GM21786 (cell line): ENCODE measurements around the gene CENPP.

Experiments used
- ATAC-seq: cut with Tn5 transposase; IDR thresholded peaks from one replicate; pipeline ENCODE4 v1.9.1; 2021; ENCODE audit not compliant: unreplicated experiment

The CENPP gene

GRCh38 chr9:92503156-92503555 is 177.4 kb downstream of the CENPP start:
- no peak for ATAC-seq

GRCh38 chr9:92504881-92505280 is 179.1 kb downstream of the CENPP start:
- ATAC-seq, result no peak

- no peak for ATAC-seq
Observed at GRCh38 chr9:92506184-92506857, 180.6 kb downstream of the CENPP start.

DNA sequence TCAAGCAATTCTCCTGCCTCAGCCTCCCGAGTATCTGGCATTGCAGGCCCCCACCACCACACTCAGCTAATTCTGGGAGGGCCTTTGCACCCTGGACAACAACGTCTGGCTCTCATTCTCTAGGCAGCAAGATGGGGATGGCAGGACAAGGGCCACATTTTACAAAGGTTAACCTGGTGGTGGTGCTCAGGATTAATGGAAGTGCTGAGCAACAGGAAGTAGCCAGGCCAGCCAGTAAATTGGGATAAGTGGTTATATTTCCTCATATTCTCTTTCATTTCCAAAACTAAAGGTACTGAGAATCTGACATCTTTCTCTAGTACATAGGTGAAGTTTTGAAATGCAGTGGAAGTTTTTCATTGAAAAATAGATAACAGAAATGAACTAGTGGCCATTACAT is 181.3 kb downstream of the CENPP start:
- no peak for ATAC-seq

DNA sequence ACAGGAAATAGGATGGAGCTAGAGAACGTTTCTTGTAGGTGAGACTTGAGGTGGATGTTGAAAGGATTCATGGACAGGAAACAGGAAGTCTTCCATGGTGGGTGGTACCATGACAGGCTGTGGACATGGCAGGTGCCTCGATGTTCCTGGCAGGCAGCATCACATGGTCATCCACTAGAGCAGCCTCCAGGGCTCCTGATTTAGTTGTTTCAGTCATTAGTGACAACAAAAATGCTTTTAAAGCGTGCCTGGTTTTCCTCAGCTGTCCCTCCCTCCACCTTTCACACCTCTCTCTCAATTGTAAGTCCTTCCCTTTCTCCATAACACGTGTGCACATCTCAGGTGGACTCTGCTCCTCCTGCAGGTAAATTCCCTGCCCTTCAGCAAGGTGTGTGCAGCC is 181.7 kb downstream of the CENPP start:
- no peak for ATAC-seq

DNA sequence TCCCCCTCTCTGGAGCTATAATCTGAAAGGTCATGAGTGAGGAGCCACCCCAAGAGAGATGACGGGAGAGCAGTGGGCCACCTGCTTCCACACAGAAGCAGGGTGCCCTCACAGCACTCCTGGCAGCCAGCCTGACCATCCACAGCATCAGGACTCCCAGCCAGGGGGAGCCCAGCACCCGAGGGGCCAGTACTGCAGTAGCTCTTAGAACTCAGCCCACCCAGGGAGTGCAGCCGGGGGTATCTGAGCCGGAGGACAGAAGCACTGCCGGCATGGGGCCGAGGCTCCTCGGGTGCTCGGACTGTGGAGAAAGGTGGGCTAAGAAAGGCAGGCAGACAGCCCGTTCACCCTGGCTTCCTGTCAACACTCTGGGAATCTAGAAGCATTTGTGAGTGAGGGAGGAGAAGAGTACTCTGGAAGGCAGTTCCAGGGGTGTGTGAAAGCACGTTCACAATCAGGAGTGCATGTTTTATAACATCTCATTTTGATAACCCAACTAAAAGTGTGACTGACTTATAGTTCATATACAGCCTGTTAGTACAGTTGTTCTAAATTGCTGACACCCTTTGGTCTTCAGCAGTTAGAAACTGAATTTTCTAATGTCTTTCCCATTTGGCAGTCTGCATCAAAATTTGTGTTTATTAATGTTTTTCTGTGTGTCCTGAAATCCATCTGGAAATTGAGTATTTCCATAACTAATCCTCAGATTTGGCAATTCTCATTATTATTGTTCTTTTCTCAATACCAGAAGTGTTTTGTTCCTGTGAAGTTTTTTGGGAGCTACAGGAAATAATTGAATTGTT is 182.5 kb downstream of the CENPP start:
- no peak for ATAC-seq

DNA sequence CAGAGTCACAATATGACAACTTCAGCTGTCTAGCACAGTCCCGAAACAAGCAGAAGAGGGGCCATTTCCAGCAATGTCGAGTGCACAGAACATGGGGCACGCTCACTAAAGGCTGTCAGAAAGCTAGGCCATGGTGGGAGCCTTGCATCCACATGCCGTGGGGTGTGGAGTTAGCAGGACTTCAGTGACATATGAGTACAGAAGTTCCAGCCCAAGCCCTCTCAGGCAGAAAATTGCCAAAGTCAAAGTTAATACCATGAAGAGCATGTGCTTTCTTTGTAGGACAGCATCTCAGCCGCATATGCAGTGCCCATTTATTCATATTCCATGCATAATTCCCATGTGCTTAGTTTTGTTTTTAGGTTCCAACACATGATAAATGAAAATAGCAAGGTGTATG is 183.3 kb downstream of the CENPP start:
- ATAC-seq, result no peak

- no peak for ATAC-seq
Observed at GRCh38 chr9:92510747-92511146, 185.0 kb downstream of the CENPP start.

GRCh38 chr9:92512622-92513021 is 186.9 kb downstream of the CENPP start:
- ATAC-seq, result no peak

- no peak for ATAC-seq
Observed at GRCh38 chr9:92513349-92513748, 187.6 kb downstream of the CENPP start.

DNA sequence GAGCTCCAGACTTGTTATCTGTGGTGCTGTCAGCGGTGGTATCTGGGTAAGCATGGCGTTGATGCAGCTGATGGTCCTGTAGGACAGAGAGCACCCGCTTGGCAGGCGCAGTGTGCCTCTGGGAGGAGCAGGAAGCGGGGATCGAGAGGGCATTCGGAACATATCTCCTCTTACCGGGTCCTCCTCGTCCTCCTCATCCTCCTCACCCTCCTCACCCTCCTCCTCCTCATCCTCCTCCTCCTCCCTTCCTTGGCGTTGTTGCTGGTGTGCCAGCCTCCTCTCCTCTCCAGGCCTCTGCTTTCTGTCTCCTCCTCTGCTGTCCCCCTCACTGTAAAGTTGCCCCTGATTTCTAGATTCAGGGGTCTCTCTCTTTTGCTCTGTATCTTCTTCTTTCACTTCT is 188.9 kb downstream of the CENPP start:
- no peak for ATAC-seq

GRCh38 chr9:92516521-92516920 is 190.8 kb downstream of the CENPP start:
- no peak for ATAC-seq

DNA sequence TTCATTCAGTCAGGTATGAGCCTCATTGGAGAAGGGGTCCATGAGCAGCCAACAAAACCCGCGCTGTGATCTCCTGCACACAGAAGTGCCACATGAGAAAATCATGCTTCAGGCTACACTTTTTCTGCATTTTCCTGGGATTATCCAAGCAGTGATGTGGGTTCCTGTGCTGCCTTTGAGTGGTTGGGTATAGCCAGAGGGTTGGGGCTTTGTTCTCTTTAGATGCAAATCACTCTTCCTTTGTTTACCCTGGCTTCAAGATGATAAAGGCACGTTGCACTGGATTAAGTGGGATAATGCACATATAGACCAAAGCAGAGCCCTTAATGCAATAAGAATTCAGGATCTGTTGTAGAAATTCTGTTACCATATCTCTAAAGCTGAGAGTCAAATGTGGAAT is 191.3 kb downstream of the CENPP start:
- ATAC-seq, result no peak

GRCh38 chr9:92518199-92518598 is 192.4 kb downstream of the CENPP start:
- no peak for ATAC-seq

DNA sequence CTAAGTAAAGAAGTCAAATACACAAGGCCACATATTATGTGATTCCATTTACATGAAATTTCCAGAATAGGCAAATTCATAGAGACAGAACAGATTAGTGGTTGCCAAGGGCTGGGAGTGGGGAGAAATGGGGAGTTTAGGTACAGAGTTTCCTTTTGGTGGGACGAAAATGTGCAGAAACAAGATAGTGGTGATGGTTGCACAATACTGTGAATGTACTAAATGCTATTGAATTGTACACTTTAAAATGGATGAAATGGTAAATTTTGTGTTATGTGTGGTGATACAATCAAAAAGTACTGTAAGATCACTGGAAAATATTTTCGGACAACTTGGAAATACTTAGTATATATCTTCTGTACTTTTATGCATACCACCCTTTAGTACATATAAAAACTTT is 195.1 kb downstream of the CENPP start:
- no peak for ATAC-seq

GRCh38 chr9:92522983-92523970 is 197.5 kb downstream of the CENPP start:
- no peak for ATAC-seq

- no peak for ATAC-seq
Observed at GRCh38 chr9:92524881-92525280, 199.1 kb downstream of the CENPP start.

- no peak for ATAC-seq
Observed at GRCh38 chr9:92525306-92525705, 199.6 kb downstream of the CENPP start.

- ATAC-seq, result no peak
Observed at GRCh38 chr9:92527291-92527828, 201.6 kb downstream of the CENPP start.

GRCh38 chr9:92527832-92528521 is 202.2 kb downstream of the CENPP start:
- no peak for ATAC-seq

DNA sequence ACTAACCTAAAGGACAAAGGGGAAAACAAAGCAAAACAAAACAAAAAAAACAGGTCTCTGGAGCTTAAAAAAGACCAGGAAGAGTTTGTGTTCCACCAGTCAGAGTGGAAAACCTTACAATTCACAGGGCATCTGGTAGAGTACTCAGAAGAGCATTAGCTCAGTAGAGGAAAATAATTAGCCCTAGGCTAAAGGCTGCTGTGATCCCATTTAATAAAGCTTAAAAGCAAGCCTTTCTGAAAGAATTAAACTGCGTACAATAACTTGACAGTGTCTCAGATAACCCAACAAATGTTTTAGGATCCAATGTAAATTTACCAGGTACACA is 202.7 kb downstream of the CENPP start:
- ATAC-seq, result no peak
